SU-DHL-6 (cell line): ENCODE results near the gene TRMU.

ENCODE experiments used
- H2AFZ ChIP-seq: fragments of 200-600 bp; sonication (generic); 2 replicates; pipeline ENCODE4 v1.6.1; 2014; ENCODE audit warnings: low read depth, mild to moderate bottlenecking, moderate library complexity, mixed read lengths, antibody characterized with exemption, low read length; ENCODE audit not compliant: severe bottlenecking
- H3F3A ChIP-seq: fragments of 200-600 bp; shearing (Covaris generic); 2 replicates; pipeline ENCODE4 v1.6.0; 2016; ENCODE audit warnings: antibody characterized with exemption, mild to moderate bottlenecking; ENCODE audit not compliant: insufficient read depth
- H3K27ac ChIP-seq: fragments of 200-600 bp; sonication (generic); 2 replicates; pipeline ENCODE4 v1.5.1; 2016; ENCODE audit warnings: low read depth, mild to moderate bottlenecking, low read length, moderate library complexity, mixed read lengths
- H3K27me3 ChIP-seq: fragments of 200-600 bp; sonication (generic), shearing (Covaris generic); 2 replicates; pipeline ENCODE4 v1.6.0; 2014; ENCODE audit warnings: mild to moderate bottlenecking, low read length
- H3K36me3 ChIP-seq: fragments of 200-600 bp; sonication (generic); 2 replicates; pipeline ENCODE4 v1.6.1; 2014; ENCODE audit warnings: mild to moderate bottlenecking, low read length, mixed read lengths
- H3K4me2 ChIP-seq: fragments of 300-600, 200-600 bp; shearing (Covaris generic), sonication (generic); 2 replicates; pipeline ENCODE4 v1.6.0; 2014; ENCODE audit warnings: low read length, low read depth, mild to moderate bottlenecking; ENCODE audit not compliant: poor library complexity, severe bottlenecking
- H3K4me3 ChIP-seq: fragments of 200-600 bp; sonication (generic); 2 replicates; pipeline ENCODE4 v1.5.1; 2014; ENCODE audit warnings: antibody characterized with exemption, low read length, mild to moderate bottlenecking, mixed read lengths; ENCODE audit not compliant: insufficient read depth, poor library complexity, severe bottlenecking
- H3K79me2 ChIP-seq: fragments of 200-600 bp; sonication (generic); 2 replicates; pipeline ENCODE4 v1.6.1; 2014; ENCODE audit warnings: mild to moderate bottlenecking, low read length, moderate library complexity; ENCODE audit not compliant: insufficient read depth
- H3K9ac ChIP-seq: fragments of 200-600 bp; sonication (generic); 2 replicates; pipeline ENCODE4 v1.7.0; 2014; ENCODE audit warnings: mild to moderate bottlenecking, low read length
- H3K9me2 ChIP-seq: fragments of 200-600 bp; sonication (generic); replicated peaks from 2 replicates; pipeline ENCODE4 v1.6.1; 2014; ENCODE audit warnings: low read length; ENCODE audit not compliant: insufficient read depth
- H3K9me3 ChIP-seq: fragments of 200-600 bp; sonication (generic); 2 replicates; pipeline ENCODE4 v1.6.1; 2014; ENCODE audit warnings: low read length, mixed read lengths; ENCODE audit not compliant: insufficient read depth
- H4K20me1 ChIP-seq: fragments of 200-600 bp; sonication (generic); 2 replicates; pipeline ENCODE4 v1.6.1; 2014; ENCODE audit warnings: low read depth, mild to moderate bottlenecking, antibody characterized with exemption, low read length, moderate library complexity, mixed read lengths
- CTCF ChIP-seq: fragments of 200-600 bp; sonication (generic); IDR thresholded peaks from one replicate; pipeline ENCODE4 v1.5.1; 2017; ENCODE audit warnings: antibody characterized with exemption, mild to moderate bottlenecking, low read length, moderate library complexity; ENCODE audit not compliant: insufficient read depth, poor library complexity, severe bottlenecking
- EZH2phosphoT487 ChIP-seq: fragments of 200-600 bp; sonication (generic), shearing (Covaris generic); conservative IDR thresholded peaks from 2 replicates; pipeline ENCODE4 v1.6.1; 2018; ENCODE audit warnings: mild to moderate bottlenecking, antibody characterized with exemption, low read length, moderate library complexity, mixed read lengths

Gene TRMU

GRCh38 chr22:46356496-46357480 is 21.3 kb downstream of the TRMU start:
- Histone ChIP-seq H4K20me1 (no peaks in the 10 kb centered on the region), H3K36me3 (no peaks in the 10 kb centered on the region), H2AFZ (no peak overlapping the region), H3K79me2 (no peaks in the 10 kb centered on the region), H3K9me3 (no peaks in the 10 kb centered on the region), H3K27ac (no peak overlapping the region), H3F3A (peaks cover 11% of the 10 kb centered on the region), H3K27me3 (no peaks in the 10 kb centered on the region), H3K9ac (no peak overlapping the region), H3K4me2 (no peak overlapping the region), H3K9me2 (no peaks in the 10 kb centered on the region), H3K4me3 (no peak overlapping the region)
- TF ChIP-seq CTCF = no peak

GRCh38 chr22:46357711-46358520 is 22.4 kb downstream of the TRMU start:
- TF ChIP-seq EZH2phosphoT487 (no peak), CTCF (no peak)
- Histone ChIP-seq H3K9ac (no peak overlapping the region), H3K4me2 (no peak overlapping the region)

GRCh38 chr22:46358766-46359165 is 23.3 kb downstream of the TRMU start:
- no peaks in the 10 kb centered on the region for H3K36me3 ChIP-seq

More at GRCh38 chr22:46357711-46358520, 22.4 kb downstream of the TRMU start:
- no peaks in the 10 kb centered on the region for H3K9me2 ChIP-seq
- H3K27ac ChIP-seq = no peak overlapping the region
- no peaks in the 10 kb centered on the region for H4K20me1 ChIP-seq
- no peaks in the 10 kb centered on the region for H3K36me3 ChIP-seq
- H3K27me3 ChIP-seq = no peaks in the 10 kb centered on the region
- H3F3A ChIP-seq = peaks cover 11% of the 10 kb centered on the region
- no peaks in the 10 kb centered on the region for H3K9me3 ChIP-seq
- H3K79me2 ChIP-seq = no peaks in the 10 kb centered on the region
- no peak overlapping the region for H3K4me3 ChIP-seq
- H2AFZ ChIP-seq = no peak overlapping the region

More at GRCh38 chr22:46358766-46359165, 23.3 kb downstream of the TRMU start:
- no peaks in the 10 kb centered on the region for H3K79me2 ChIP-seq
- no peaks in the 10 kb centered on the region for H4K20me1 ChIP-seq
- no peak overlapping the region for H3K4me3 ChIP-seq
- no peaks in the 10 kb centered on the region for H3K9me3 ChIP-seq
- TF ChIP-seq CTCF (no peak), EZH2phosphoT487 (no peak)
- peaks cover 11% of the 10 kb centered on the region for H3F3A ChIP-seq
- H3K9ac ChIP-seq = no peak overlapping the region
- no peak overlapping the region for H3K27ac ChIP-seq
- no peaks in the 10 kb centered on the region for H3K9me2 ChIP-seq
- H2AFZ ChIP-seq = no peak overlapping the region
- no peaks in the 10 kb centered on the region for H3K27me3 ChIP-seq
- H3K4me2 ChIP-seq = no peak overlapping the region
